Ramos (cell line): ENCODE results near the gene CENATAC.
"Not testable (repeated sequence)": the region's sequence is repeated elsewhere in the genome, so short reads cannot be mapped to it uniquely, and the experiment has no call there.

Experiments
- in situ Hi-C: fragments of 300-500 bp; cut with MboI; formaldehyde crosslinking; loops from one replicate; pipeline ENCODE4 v1.14.3; 2022; ENCODE audit warnings: low sequenced_read_pairs; ENCODE audit not compliant: unreplicated experiment

Gene CENATAC

GRCh38 chr11:119025099-119025473 is 27.1 kb downstream of the CENATAC start:
- in situ Hi-C loops: no loop called here

- in situ Hi-C loops: no loop called here
These were observed 27.6 kb downstream of the CENATAC start for GRCh38 chr11:119025541-119025940.

GRCh38 chr11:119025978-119026766 is 28.2 kb downstream of the CENATAC start:
- in situ Hi-C loops: no loop called here

GRCh38 chr11:119026970-119027369 is 29.0 kb downstream of the CENATAC start:
- in situ Hi-C loops: no loop called here

GRCh38 chr11:119027561-119028345 is 29.8 kb downstream of the CENATAC start:
- in situ Hi-C loops: no loop called here

GRCh38 chr11:119028346-119029068 is 30.6 kb downstream of the CENATAC start:
- in situ Hi-C loops: no loop called here

- in situ Hi-C loops: no loop called here
These were observed 31.1 kb downstream of the CENATAC start for GRCh38 chr11:119029069-119029339.

- in situ Hi-C loops: no loop called here
These were observed 31.5 kb downstream of the CENATAC start for GRCh38 chr11:119029340-119030028.

- in situ Hi-C loops: no loop called here
These were observed 32.0 kb downstream of the CENATAC start for GRCh38 chr11:119030029-119030328.

GRCh38 chr11:119030329-119031047 is 32.5 kb downstream of the CENATAC start, which contains the start of gene SLC37A4:
Gene SLC37A4, minus strand, starts transcription at chr11:119030877.
- in situ Hi-C loops: no loop called here

GRCh38 chr11:119031912-119032280 is 34.0 kb downstream of the CENATAC start:
- in situ Hi-C loops: no loop called here

GRCh38 chr11:119033421-119033820 is 35.5 kb downstream of the CENATAC start:
- in situ Hi-C loops: not testable (repeated sequence)

GRCh38 chr11:119034813-119035212 is 36.9 kb downstream of the CENATAC start:
- in situ Hi-C loops: no loop called here

- in situ Hi-C loops: no loop called here
These were observed 40.9 kb downstream of the CENATAC start for GRCh38 chr11:119038884-119039283.

GRCh38 chr11:119039471-119039870 is 41.5 kb downstream of the CENATAC start:
- in situ Hi-C loops: not testable (repeated sequence)

- in situ Hi-C loops: no loop called here
These were observed 44.0 kb downstream of the CENATAC start for GRCh38 chr11:119041821-119042514.

- in situ Hi-C loops: no loop called here
These were observed 45.0 kb downstream of the CENATAC start for GRCh38 chr11:119042927-119043326.

- in situ Hi-C loops: no loop called here
These were observed 46.8 kb downstream of the CENATAC start for GRCh38 chr11:119044708-119045107.

- in situ Hi-C loops: no loop called here
These were observed 48.6 kb downstream of the CENATAC start for GRCh38 chr11:119046489-119046888.
